Osteocyte (in vitro differentiated cells): ENCODE data around the gene RYR2. TPM values are rescaled to one million over a fixed set of nuclear protein-coding genes. Genes with fewer than 3 reads are reported as not detected.

ENCODE experiments used
- DNase-seq: peaks from one replicate; pipeline ENCODE4 v3.0.0; 2021; ENCODE audit warnings: mixed read lengths; ENCODE audit not compliant: unreplicated experiment; ENCODE audit errors: extremely low spot score
- H3K27ac Mint-ChIP-seq: one replicate; pipeline ENCODE4 v1.8.0; 2021; ENCODE audit warnings: mild to moderate bottlenecking, mixed read lengths; ENCODE audit not compliant: unreplicated experiment
- H3K27me3 Mint-ChIP-seq: one replicate; pipeline ENCODE4 v1.8.0; 2021; ENCODE audit warnings: mixed read lengths; ENCODE audit not compliant: unreplicated experiment
- H3K36me3 Mint-ChIP-seq: one replicate; pipeline ENCODE4 v1.8.0; 2021; ENCODE audit warnings: mixed read lengths; ENCODE audit not compliant: unreplicated experiment
- H3K4me1 Mint-ChIP-seq: one replicate; pipeline ENCODE4 v1.8.0; 2021; ENCODE audit warnings: mixed read lengths; ENCODE audit not compliant: unreplicated experiment
- H3K4me3 Mint-ChIP-seq: one replicate; pipeline ENCODE4 v1.8.0; 2021; ENCODE audit warnings: mild to moderate bottlenecking, moderate library complexity, mixed read lengths; ENCODE audit not compliant: unreplicated experiment
- H3K9me3 Mint-ChIP-seq: one replicate; pipeline ENCODE4 v1.8.0; 2021; ENCODE audit warnings: mixed read lengths; ENCODE audit not compliant: unreplicated experiment
- total RNA-seq: library from RNA; stranded (reverse); gene quantifications from 2 replicates; pipeline ENCODE4 v1.2.1, GENCODE V29; 2021
- TF ChIP-seq, protein P1 (sequence below): fragments of 200-600 bp; sonication (generic); IDR thresholded peaks from 2 replicates; pipeline ENCODE4 v1.5.0; 2021; ENCODE audit warnings: antibody characterized with exemption, mild to moderate bottlenecking, moderate library complexity

Gene RYR2
- total RNA-seq, 1 donor from 2014 or later: 0.03 TPM

DNA sequence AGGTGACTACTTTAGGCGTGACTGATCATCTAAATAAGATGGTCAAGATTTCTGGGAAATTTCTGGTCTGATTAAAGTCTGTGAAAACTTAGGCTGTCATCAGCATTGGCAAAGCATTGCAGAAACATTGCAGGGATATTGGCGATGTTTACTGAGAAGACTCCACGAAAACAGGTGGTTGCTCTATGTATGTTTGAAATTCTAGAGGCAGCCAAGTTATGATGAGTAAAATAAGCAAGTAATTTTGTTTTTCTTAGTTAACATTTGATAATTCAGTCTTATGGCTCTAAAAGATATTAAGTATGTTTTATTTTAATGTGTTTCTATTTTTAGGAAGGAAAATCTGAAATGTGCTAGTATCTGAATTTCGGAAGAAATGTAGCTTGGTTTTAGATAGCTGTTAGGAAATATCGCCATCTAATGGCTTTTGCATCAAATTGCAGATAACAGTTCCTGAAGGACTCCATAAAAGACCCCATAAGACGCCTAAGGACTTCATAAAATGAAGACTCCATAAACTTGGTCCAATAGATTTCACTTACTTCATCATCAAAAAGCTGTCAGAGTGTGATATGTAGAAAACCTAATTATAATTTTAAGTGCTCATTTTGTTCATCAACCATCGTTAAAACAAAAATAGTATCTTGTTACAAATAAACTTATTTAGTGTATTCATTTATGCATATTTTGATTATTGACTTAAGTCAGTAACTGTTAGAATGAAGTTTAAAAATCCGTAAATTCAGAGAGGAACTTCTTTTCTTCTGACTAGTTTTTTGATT lies 344.6 kb downstream of the RYR2 start:
- no peaks in the 10 kb centered on the region for H3K9me3 Mint-ChIP-seq
- H3K27ac Mint-ChIP-seq: no peak overlapping the region
- DNase-seq: no peak
- no peak overlapping the region for H3K4me3 Mint-ChIP-seq
- no peaks in the 10 kb centered on the region for H3K4me1 Mint-ChIP-seq
- H3K27me3 Mint-ChIP-seq: peaks cover 4% of the 10 kb centered on the region
- TF ChIP-seq, protein P1, sequence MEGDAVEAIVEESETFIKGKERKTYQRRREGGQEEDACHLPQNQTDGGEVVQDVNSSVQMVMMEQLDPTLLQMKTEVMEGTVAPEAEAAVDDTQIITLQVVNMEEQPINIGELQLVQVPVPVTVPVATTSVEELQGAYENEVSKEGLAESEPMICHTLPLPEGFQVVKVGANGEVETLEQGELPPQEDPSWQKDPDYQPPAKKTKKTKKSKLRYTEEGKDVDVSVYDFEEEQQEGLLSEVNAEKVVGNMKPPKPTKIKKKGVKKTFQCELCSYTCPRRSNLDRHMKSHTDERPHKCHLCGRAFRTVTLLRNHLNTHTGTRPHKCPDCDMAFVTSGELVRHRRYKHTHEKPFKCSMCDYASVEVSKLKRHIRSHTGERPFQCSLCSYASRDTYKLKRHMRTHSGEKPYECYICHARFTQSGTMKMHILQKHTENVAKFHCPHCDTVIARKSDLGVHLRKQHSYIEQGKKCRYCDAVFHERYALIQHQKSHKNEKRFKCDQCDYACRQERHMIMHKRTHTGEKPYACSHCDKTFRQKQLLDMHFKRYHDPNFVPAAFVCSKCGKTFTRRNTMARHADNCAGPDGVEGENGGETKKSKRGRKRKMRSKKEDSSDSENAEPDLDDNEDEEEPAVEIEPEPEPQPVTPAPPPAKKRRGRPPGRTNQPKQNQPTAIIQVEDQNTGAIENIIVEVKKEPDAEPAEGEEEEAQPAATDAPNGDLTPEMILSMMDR: peak; percentile 68
- H3K36me3 Mint-ChIP-seq: no peaks in the 10 kb centered on the region

GRCh38 chr1:237387144-237387505 lies 345.1 kb downstream of the RYR2 start:
- DNase-seq: no peak
- Mint-ChIP-seq H3K36me3 (no peaks in the 10 kb centered on the region), H3K4me3 (no peak overlapping the region), H3K27me3 (peaks cover 4% of the 10 kb centered on the region), H3K27ac (no peak overlapping the region), H3K9me3 (no peaks in the 10 kb centered on the region), H3K4me1 (no peaks in the 10 kb centered on the region)
- TF ChIP-seq, protein P1: no peak

DNA sequence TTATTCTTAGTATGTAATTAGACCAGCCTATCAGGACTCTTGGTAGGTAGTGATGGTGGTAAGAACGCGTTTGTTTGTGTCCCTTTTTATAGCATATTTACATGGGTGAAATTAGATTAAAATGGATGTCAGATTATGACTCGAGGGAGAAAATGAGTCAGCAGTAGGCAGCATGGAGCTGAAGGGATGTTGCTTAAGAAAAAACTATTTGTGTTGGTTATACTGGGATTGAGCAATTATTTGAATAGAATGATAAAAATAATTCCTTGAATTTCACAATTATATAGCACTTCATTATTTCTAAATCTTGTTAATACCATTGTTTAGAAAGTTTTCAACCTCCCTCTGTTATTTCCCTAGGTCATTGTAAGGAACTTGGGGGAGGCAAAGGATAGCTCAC lies 348.8 kb downstream of the RYR2 start:
- H3K36me3 Mint-ChIP-seq: no peaks in the 10 kb centered on the region
- no peak overlapping the region for H3K27ac Mint-ChIP-seq
- TF ChIP-seq, protein P1: no peak
- no peaks in the 10 kb centered on the region for H3K9me3 Mint-ChIP-seq
- no peaks in the 10 kb centered on the region for H3K4me1 Mint-ChIP-seq
- DNase-seq: no peak
- H3K27me3 Mint-ChIP-seq: peaks cover 4% of the 10 kb centered on the region
- H3K4me3 Mint-ChIP-seq: no peak overlapping the region

GRCh38 chr1:237393632-237394031 lies 351.6 kb downstream of the RYR2 start:
- H3K36me3 Mint-ChIP-seq: no peaks in the 10 kb centered on the region
- peaks cover 4% of the 10 kb centered on the region for H3K27me3 Mint-ChIP-seq
- no peak overlapping the region for H3K27ac Mint-ChIP-seq
- no peak for DNase-seq
- H3K9me3 Mint-ChIP-seq: no peaks in the 10 kb centered on the region
- no peaks in the 10 kb centered on the region for H3K4me1 Mint-ChIP-seq
- TF ChIP-seq, protein P1: no peak
- H3K4me3 Mint-ChIP-seq: no peak overlapping the region

DNA sequence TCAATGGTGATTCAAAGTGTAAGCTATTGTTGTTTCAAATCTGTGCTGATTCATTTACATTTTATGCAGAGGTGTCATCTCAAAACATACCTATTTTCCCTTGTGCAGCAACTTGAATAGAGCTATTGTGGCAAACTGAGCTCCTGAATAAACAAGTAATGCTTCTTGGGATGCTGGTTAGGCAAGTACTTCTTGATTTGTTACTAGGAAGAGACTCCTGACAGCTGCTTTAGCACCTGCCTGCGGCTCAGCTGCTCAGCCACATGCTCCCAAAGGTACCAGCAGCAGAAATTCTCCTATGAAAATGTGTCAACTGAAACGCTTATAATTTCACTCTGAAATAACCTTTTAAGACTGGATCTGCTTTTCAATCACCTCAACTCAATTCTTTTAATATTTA lies 352.3 kb downstream of the RYR2 start:
- Mint-ChIP-seq H3K4me1 (no peaks in the 10 kb centered on the region), H3K27ac (no peak overlapping the region), H3K9me3 (no peaks in the 10 kb centered on the region), H3K27me3 (peaks cover under 1% of the 10 kb centered on the region), H3K36me3 (no peaks in the 10 kb centered on the region), H3K4me3 (no peak overlapping the region)
- DNase-seq: no peak
- TF ChIP-seq, protein P1: no peak
